RWPE2 (cell line): ENCODE data around the gene RFPL1.

Experiments
- ATAC-seq: fragments of 200-7000 bp; cut with Tn5 transposase; 3 replicates; pipeline ENCODE4 v1.9.1; 2021; ENCODE audit warnings: low read depth
- DNase-seq: peaks from one replicate; pipeline ENCODE4 v3.0.0-alpha.2; 2020; ENCODE audit warnings: low spot score
- H3K27ac ChIP-seq: fragments of 450-650 bp; 2 replicates; pipeline ENCODE4 v1.5.1; 2017; ENCODE audit warnings: mild to moderate bottlenecking; ENCODE audit not compliant: poor library complexity, severe bottlenecking
- H3K27me3 ChIP-seq: fragments of 250-450 bp; sonication (Bioruptor Pico); 2 replicates; pipeline ENCODE4 v1.5.1; 2021; ENCODE audit warnings: mild to moderate bottlenecking, moderate library complexity; ENCODE audit not compliant: insufficient read depth, poor library complexity, severe bottlenecking
- H3K36me3 ChIP-seq: fragments of 250-450 bp; sonication (Bioruptor Pico); 2 replicates; pipeline ENCODE4 v1.5.1; 2020; ENCODE audit warnings: low read depth, mild to moderate bottlenecking, moderate library complexity
- H3K4me1 ChIP-seq: fragments of 250-450 bp; sonication (Bioruptor Pico); 2 replicates; pipeline ENCODE4 v1.5.1; 2021; ENCODE audit warnings: mild to moderate bottlenecking, moderate library complexity; ENCODE audit not compliant: insufficient read depth, poor library complexity, severe bottlenecking
- H3K4me3 ChIP-seq: fragments of 250-450 bp; sonication (Bioruptor Pico); 2 replicates; pipeline ENCODE4 v1.5.1; 2021; ENCODE audit warnings: mild to moderate bottlenecking, moderate library complexity; ENCODE audit not compliant: severe bottlenecking
- H3K9me3 ChIP-seq: fragments of 250-450 bp; sonication (Bioruptor Pico); 2 replicates; pipeline ENCODE4 v1.5.1; 2021; ENCODE audit warnings: mild to moderate bottlenecking, moderate library complexity; ENCODE audit not compliant: severe bottlenecking
- TF ChIP-seq, protein P1 (sequence below): fragments of 450-650 bp; IDR thresholded peaks from one replicate; pipeline ENCODE4 v1.5.1; 2017; ENCODE audit warnings: mild to moderate bottlenecking, moderate library complexity; ENCODE audit not compliant: poor library complexity, severe bottlenecking

The RFPL1 gene

DNA sequence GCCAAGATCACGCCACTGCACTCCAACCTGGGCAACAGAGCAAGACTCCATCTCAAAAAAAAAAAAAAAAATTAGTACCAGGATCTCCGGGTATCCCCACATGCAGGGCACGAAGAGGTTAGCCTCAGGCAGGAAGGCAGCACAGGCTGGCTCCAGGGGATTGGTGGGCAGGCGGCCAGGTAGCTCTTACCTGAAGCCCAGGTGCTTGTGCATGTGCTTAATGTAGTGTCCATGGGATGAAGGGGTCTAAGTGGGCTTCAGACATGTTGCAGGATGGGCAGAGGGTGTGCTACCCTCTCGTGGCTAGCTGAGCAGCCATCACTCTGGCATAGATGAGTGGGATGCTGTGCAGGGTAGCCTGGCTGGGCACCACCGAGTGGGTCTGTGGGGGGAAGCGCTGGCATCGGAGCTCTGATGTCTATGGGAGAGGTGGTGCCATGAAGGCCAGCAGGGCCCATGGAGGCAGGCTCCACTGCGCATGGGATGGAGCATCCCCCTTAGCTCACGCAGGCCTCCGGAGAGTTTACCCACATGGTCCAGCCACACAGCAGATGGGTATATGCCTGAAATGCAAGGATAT is 11.0 kb downstream of the RFPL1 start:
- Histone ChIP-seq H3K4me3 (no peak overlapping the region), H3K36me3 (no peaks in the 10 kb centered on the region), H3K4me1 (no peaks in the 10 kb centered on the region), H3K9me3 (no peaks in the 10 kb centered on the region), H3K27ac (no peak overlapping the region), H3K27me3 (no peaks in the 10 kb centered on the region)
- TF ChIP-seq, protein P1, sequence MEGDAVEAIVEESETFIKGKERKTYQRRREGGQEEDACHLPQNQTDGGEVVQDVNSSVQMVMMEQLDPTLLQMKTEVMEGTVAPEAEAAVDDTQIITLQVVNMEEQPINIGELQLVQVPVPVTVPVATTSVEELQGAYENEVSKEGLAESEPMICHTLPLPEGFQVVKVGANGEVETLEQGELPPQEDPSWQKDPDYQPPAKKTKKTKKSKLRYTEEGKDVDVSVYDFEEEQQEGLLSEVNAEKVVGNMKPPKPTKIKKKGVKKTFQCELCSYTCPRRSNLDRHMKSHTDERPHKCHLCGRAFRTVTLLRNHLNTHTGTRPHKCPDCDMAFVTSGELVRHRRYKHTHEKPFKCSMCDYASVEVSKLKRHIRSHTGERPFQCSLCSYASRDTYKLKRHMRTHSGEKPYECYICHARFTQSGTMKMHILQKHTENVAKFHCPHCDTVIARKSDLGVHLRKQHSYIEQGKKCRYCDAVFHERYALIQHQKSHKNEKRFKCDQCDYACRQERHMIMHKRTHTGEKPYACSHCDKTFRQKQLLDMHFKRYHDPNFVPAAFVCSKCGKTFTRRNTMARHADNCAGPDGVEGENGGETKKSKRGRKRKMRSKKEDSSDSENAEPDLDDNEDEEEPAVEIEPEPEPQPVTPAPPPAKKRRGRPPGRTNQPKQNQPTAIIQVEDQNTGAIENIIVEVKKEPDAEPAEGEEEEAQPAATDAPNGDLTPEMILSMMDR, result no peak
- DNase-seq (no peak), ATAC-seq (no peak)

DNA sequence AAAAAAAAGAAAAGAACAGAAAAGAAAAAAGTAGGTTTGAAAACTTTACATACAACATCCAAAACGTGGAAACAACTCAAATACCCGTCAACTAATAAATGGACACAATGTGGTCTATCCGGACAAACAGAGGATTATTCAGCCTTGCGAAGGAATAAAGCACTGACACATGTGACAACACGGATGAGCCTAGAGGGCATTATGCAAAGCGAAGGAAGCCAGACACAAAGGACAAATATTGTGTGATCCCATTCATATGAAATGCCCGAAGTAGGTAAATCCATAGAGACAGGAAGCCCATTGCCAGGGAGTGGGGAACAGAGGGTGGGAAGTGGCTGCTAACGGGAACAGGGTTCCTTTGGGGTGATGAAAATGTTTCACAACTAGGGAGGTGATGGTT is 11.8 kb downstream of the RFPL1 start:
- no peak for ATAC-seq

DNA sequence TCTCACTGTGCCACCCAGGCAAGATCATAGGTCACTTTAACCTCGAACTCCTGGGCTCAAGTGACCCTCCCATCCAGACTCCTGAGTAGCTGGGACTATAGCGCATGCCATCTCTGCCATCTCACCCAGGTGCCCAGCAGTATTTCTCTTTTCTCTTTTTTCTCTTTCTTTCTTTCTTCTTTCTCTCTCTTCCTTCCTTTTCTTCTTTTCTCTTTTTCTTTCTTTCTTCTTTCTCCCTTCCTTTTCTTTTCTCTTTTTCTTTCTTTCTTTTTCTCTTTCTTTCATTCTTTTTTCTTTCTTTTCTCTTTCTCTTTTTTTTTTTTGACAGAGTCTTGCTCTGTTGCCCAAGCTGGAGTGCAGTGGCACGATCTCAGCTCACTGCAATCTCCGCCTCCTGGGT is 13.5 kb downstream of the RFPL1 start:
- Histone ChIP-seq H3K27ac (no peak overlapping the region), H3K9me3 (no peaks in the 10 kb centered on the region), H3K27me3 (no peaks in the 10 kb centered on the region), H3K36me3 (no peaks in the 10 kb centered on the region), H3K4me3 (no peak overlapping the region), H3K4me1 (no peaks in the 10 kb centered on the region)
- TF ChIP-seq, protein P1, result no peak
- DNase-seq (no peak), ATAC-seq (no peak)

More for the DNA sequence above, 11.8 kb downstream of the RFPL1 start:
- TF ChIP-seq, protein P1, result no peak
- no peak for DNase-seq
- H3K9me3 ChIP-seq, result no peaks in the 10 kb centered on the region
- H3K36me3 ChIP-seq, result no peaks in the 10 kb centered on the region
- no peaks in the 10 kb centered on the region for H3K27me3 ChIP-seq
- no peaks in the 10 kb centered on the region for H3K4me1 ChIP-seq
- H3K4me3 ChIP-seq, result no peak overlapping the region
- H3K27ac ChIP-seq, result no peak overlapping the region

DNA sequence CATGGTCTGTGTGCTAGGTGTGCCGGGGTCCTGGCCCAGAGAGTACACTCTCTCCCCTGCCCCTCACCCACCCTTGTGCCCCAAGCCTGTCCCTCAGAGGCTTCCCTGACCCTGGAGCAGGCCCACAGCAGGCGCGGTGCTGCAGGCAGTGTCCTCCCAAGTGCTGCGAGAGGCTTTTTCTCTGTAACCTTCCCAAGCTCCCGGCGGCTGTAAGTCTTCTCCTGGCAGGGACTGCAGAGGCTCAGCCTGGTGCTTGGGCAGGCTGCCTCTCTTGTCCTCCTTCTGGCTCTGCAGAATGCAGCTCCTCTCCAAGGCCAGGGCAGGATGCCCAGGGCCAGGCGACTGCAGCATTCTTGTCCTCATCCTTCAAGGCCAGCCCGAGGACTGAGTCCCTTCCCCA is 15.9 kb downstream of the RFPL1 start:
- ATAC-seq (no peak), DNase-seq (no peak)
- Histone ChIP-seq H3K4me1 (no peaks in the 10 kb centered on the region), H3K27ac (no peak overlapping the region), H3K4me3 (no peak overlapping the region), H3K9me3 (no peaks in the 10 kb centered on the region), H3K36me3 (no peaks in the 10 kb centered on the region), H3K27me3 (no peaks in the 10 kb centered on the region)
- TF ChIP-seq, protein P1, result no peak

DNA sequence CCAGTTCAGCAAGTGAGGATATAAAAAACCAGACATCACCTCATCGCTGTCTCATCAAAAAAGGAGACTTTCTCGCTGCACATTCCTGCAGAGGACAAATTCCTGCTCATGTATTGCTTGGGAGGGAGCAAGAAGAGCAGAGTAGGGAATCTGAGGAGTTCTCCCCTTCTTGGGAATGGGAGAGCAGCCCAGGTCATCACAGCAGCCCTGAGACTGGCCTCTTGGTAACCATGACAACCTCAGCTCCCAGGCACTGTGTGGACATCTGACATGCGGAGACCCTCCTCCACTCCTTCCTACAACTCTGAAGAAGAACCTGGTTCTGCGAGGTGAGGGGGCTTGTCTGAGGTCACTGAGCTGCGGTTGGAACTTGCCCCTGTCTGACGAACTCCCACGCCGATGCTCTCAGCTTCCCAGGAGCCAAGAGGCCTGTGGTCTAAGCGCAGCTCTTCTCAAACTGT is 17.9 kb downstream of the RFPL1 start:
- no peaks in the 10 kb centered on the region for H3K27me3 ChIP-seq
- TF ChIP-seq, protein P1, result no peak
- ATAC-seq, result no peak
- H3K36me3 ChIP-seq, result no peaks in the 10 kb centered on the region
- H3K4me1 ChIP-seq, result no peaks in the 10 kb centered on the region
- no peak for DNase-seq
- no peak overlapping the region for H3K27ac ChIP-seq
- no peak overlapping the region for H3K4me3 ChIP-seq
- no peaks in the 10 kb centered on the region for H3K9me3 ChIP-seq
